HG02763 (cell line): ENCODE results near the gene CYTH1.
"Not testable (repeated sequence)": the region's sequence is repeated elsewhere in the genome, so short reads cannot be mapped to it uniquely, and the experiment has no call there.

Source experiments
- ATAC-seq: cut with Tn5 transposase; IDR thresholded peaks from one replicate; pipeline ENCODE4 v1.9.1; 2021; ENCODE audit warnings: mild to moderate bottlenecking, moderate library complexity; ENCODE audit not compliant: unreplicated experiment

The CYTH1 gene

DNA sequence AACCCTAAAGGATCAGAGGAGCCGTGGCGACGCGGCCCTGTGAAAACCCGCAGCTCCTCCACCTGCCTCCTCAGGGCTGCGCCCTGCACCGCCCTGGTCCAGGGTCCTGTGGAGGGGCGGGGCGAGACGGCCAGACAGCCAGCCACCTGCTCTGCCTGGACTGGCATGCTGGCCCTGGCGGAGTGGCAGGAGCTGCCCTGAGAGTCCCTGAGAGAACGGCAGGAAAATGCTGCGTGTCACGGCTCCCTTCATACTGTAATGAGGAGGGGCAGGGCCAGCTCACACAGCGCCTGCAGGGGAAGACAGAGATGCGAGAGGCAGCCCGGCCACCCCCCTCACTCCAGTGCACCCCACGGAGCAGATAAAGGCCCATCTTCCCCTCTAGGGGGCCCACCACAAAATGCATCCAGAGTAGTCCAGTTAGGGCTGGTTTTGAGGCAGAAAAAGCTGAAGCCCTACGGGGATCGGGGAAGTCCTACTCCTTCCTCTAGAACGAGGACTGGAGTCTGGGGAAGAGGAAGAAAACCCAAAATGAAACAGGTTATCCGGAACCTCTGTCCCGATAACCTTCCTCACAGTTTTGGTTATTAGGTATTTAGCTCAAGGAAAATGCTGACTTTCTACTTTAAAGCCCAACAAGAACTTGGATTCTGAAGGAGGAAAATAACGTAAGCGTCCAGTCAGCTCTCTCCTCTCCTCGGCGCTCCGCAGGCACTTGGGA is 107.3 kb downstream of the CYTH1 start:
- no peak for ATAC-seq

DNA sequence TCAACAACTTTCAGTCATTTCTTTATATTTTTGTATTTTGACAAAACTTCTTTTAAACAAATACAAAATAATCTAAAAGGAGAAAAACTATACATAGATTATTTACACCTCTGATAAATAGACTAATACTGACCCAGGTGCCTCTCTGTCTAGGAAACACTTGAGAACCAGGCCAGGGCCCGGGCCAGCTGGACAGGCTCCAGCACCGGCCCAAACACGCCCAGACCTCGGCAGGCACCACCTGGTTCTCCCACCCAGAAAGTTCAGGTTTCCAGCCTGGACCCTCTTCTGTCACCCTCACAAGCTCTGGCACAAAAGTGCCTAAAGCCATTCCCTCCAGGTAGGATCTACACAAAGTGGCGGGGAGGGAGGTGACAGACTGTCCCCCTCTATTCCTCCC is 107.9 kb downstream of the CYTH1 start:
- no peak for ATAC-seq

- ATAC-seq, result no peak
These were observed 108.7 kb downstream of the CYTH1 start for GRCh38 chr17:78673395-78673794.

- no peak for ATAC-seq
These were observed 109.2 kb downstream of the CYTH1 start for GRCh38 chr17:78672871-78673371.

- no peak for ATAC-seq
These were observed 110.1 kb downstream of the CYTH1 start for GRCh38 chr17:78672005-78672404.

DNA sequence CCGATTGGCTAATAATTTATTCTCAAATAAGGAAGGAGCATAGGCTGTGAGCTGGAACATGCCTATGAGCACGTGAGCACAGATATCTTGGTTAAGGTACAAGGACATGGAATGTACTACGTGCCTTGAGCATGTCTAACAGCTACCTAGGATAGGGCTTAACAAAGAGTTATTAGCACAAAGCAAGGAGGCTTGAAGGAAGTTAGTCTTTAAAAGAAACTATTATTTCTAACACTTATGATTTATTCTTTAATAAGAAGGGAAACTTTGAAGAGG is 110.4 kb downstream of the CYTH1 start:
- ATAC-seq, result not testable (repeated sequence)

DNA sequence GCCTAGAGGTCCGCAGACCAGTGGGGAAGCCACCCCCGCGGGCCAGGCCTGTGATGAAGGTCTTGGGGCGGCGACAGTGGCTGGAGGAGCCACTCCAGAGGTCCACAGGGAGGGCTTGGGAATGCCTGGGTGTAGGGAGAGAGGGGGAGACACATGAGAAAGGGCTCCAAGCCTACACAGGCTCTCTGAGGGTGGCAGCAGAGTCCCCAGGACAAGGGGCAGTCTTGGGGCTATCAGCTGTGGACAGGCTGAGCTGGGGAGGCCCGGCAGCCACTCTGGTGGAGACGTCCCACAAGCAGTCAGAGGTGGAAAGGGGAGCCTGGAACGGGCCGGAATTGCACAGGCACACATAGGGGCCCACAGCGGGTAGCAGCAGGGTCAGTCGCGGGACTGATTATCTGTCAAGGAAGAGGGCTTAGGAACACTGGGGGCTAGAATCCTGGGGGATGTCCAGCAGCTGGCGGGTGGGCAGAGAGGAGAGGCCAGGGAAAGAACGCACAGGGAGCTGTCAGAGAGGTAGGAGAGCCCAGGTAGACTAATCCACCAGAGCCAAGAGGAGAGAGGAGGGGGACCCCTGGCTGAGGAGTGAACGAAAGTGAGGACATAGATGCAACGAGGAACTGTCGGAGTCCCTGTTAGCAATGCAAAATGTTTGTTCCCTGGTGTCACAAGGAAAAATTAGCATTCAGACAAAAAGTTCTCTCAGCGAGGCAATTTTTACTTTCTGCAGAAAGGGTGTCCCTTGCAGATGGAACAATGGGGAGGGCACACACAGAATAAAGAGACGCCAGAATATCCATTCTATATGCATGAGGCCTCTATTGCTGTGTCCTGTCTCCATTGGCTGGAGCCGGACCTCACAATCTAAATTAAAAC is 111.0 kb downstream of the CYTH1 start:
- no peak for ATAC-seq

- ATAC-seq, result no peak
These were observed 112.0 kb downstream of the CYTH1 start for GRCh38 chr17:78669975-78670518.

GRCh38 chr17:78669256-78669974 is 112.7 kb downstream of the CYTH1 start:
- no peak for ATAC-seq

DNA sequence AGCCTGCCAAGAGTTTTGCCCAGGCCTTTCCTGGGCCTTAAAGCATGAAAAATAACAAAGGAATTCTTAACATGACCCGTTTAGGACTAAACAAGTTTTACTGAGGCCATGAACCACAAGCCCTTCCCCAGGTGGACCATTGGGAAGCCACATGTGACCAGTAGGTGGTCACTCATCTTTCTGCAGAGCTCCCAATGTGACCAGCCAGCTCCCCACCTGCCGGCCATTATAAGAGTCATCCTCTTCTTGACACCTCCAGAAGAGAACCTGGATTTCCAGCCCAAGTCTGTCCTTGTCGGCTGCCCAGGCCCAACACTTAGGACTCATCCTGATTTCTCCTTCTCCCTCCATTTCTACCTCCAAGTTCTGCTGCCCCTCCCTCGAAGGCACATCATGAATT is 113.2 kb downstream of the CYTH1 start:
- ATAC-seq, result no peak

- ATAC-seq, result no peak
These were observed 114.1 kb downstream of the CYTH1 start for GRCh38 chr17:78667741-78668640.

GRCh38 chr17:78667091-78667490 is 115.0 kb downstream of the CYTH1 start:
- no peak for ATAC-seq

DNA sequence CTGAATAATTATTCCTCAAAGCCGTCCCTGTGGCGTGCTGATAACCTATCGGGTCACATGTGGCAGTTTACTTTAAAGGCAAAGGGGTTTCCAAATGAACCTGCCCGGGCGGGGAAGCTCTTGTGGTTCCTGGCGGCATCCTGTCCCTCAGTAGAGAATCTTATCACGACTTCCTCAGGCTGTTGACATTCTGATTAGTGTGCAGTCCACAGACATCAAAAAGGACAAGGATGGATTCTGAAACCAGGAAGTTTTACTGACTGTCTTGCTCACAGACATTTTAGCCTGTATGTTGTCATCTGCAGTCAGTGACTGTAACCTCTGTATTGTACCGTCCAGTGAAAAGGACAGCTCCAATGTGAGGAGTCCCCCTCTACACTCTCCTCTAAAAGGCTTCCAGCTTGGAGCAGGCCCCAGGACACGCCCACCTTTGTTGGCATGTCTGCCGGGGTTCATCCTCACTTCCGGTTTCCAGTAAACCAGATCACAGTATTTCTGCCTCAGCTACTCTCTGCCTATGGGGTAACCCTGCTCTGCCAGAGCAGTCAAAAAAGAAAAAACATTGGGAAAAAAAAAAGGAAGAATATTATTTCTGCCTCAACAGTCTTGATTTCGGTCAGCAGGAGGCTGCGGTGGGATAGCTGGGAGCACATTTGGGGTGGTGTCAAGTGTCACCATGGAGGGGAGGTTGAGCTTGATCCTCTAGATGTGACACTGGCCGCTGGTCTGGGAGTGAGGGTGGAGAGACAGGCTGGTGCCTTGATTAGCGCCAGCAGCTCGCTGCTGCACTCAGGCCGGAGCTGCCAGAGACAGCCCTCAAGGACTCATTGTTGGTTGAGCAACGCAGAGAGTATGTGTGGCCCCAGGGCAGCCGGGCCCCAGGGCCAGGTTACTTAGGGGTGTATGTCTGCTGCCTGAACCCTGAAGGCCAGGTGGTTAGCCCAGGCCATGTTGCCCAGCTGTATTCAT is 115.8 kb downstream of the CYTH1 start:
- ATAC-seq, result no peak

DNA sequence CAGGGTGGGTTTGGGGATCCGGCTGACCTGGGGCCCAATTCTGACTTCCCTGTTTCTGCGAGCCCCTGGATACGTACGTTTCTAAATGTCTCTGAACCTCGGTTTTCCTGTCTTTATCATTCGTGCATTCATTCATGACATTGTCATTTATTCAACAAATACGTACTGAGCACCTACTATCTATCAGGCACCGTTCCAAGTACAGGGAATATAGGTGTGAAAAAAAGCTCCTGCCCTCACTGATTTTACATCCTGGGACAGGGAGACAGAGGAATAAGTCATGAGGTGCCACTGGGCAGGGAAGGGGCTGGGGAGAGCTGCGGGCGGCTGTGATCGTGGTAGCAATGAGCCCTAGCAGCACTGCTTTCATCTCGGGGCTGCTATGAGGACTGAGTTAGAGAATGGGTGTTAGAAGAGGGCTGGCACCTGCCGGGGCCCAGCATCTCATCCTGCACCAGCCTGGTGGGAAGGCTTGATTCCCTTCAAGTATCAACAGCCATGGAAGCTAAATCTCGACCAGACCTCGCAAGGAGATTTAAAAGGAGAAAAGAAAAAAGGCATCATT is 116.6 kb downstream of the CYTH1 start:
- ATAC-seq, result no peak

GRCh38 chr17:78664476-78665386 is 117.3 kb downstream of the CYTH1 start:
- ATAC-seq, result no peak

GRCh38 chr17:78661093-78661770 is 120.8 kb downstream of the CYTH1 start:
- ATAC-seq, result no peak

- ATAC-seq, result no peak
These were observed 122.5 kb downstream of the CYTH1 start for GRCh38 chr17:78659546-78659945.
